ENCODE results near the gene CCDC54. TPM values are rescaled to one million over a fixed set of nuclear protein-coding genes. Genes with fewer than 3 reads are reported as not detected.
"Not testable (repeated sequence)": the region's sequence is repeated elsewhere in the genome, so short reads cannot be mapped to it uniquely, and the experiment has no call there.

CCDC54 gene
- not detected in 2 replicates for total RNA-seq
- 0.52 and 0.89 TPM in 2 replicates for polyA plus RNA-seq

GRCh38 chr3:107377151-107377550, at the start of gene CCDC54:
CCDC54 (plus strand) TSS chr3:107377439; CDS start chr3:107377588, 149 bp downstream.
- H3K9me2 ChIP-seq (replicated peaks; ENCODE audit: insufficient read depth) = no peaks in the 10 kb centered on the region
- no peak within 1 kb of the TSS for H3K4me2 ChIP-seq
- no peaks in the 10 kb centered on the region for H4K20me1 ChIP-seq (ENCODE audit: insufficient read depth, poor library complexity, severe bottlenecking)
- H3K4me3 ChIP-seq = no peak within 1 kb of the TSS
- H2AFZ ChIP-seq = no peak within 1 kb of the TSS
- no peak for TF ChIP-seq EZH2phosphoT487 (IDR thresholded peaks at IDR 0.05; ENCODE audit: low read depth, severe bottlenecking, unreplicated experiment)
- no peak for TF ChIP-seq EZH2 (IDR thresholded peaks at IDR 0.05; ENCODE audit: borderline replicate concordance)
- no peak for TF ChIP-seq CTCF (IDR thresholded peaks at IDR 0.05; ENCODE audit: poor library complexity)
- DNase-seq (ENCODE audit: low spot score) = no peak
- no peaks in the 10 kb centered on the region for H3K27me3 ChIP-seq
- no peak within 1 kb of the TSS for H3K27ac ChIP-seq
- no peaks in the 10 kb centered on the region for H3K9me3 ChIP-seq (ENCODE audit: low read depth)
- H3K79me2 ChIP-seq = no peaks in the 10 kb centered on the region
- H3K4me1 ChIP-seq (ENCODE audit: insufficient read depth) = no peaks in the 10 kb centered on the region
- H3K36me3 ChIP-seq (replicated peaks; ENCODE audit: insufficient read depth, low read depth) = no peaks in the 10 kb centered on the region

- Histone ChIP-seq H3K27me3 (no peaks in the 10 kb centered on the region), H3K36me3 (replicated peaks; ENCODE audit: insufficient read depth, low read depth) (no peaks in the 10 kb centered on the region), H3K9me2 (replicated peaks; ENCODE audit: insufficient read depth) (no peaks in the 10 kb centered on the region), H4K20me1 (ENCODE audit: insufficient read depth, poor library complexity, severe bottlenecking) (no peaks in the 10 kb centered on the region), H3K4me1 (ENCODE audit: insufficient read depth) (no peaks in the 10 kb centered on the region), H3K9me3 (ENCODE audit: low read depth) (no peaks in the 10 kb centered on the region), H3K4me3 (no peak overlapping the region), H2AFZ (no peak overlapping the region), H3K79me2 (no peaks in the 10 kb centered on the region), H3K4me2 (no peak overlapping the region), H3K27ac (no peak overlapping the region)
- DNase-seq (ENCODE audit: low spot score) = no peak
- 89% methylated on average over 2 of the region's 2 CpGs for WGBS (ENCODE audit: low lambda C conversion rate, missing lambda C conversion rate)
- TF ChIP-seq CTCF (IDR thresholded peaks at IDR 0.05; ENCODE audit: poor library complexity) = no peak
- TF ChIP-seq EZH2 (IDR thresholded peaks at IDR 0.05; ENCODE audit: borderline replicate concordance) = no peak
- no peak for TF ChIP-seq EZH2phosphoT487 (IDR thresholded peaks at IDR 0.05; ENCODE audit: low read depth, severe bottlenecking, unreplicated experiment)
Measured at GRCh38 chr3:107328069-107328468, 49.2 kb upstream of the CCDC54 start.

- TF ChIP-seq EZH2 (IDR thresholded peaks at IDR 0.05; ENCODE audit: borderline replicate concordance) = no peak
- TF ChIP-seq EZH2phosphoT487 (IDR thresholded peaks at IDR 0.05; ENCODE audit: low read depth, severe bottlenecking, unreplicated experiment) = no peak
- TF ChIP-seq CTCF (IDR thresholded peaks at IDR 0.05; ENCODE audit: poor library complexity) = no peak
- H4K20me1 ChIP-seq (ENCODE audit: insufficient read depth, poor library complexity, severe bottlenecking) = no peaks in the 10 kb centered on the region
- H3K79me2 ChIP-seq = no peaks in the 10 kb centered on the region
- WGBS (ENCODE audit: low lambda C conversion rate, missing lambda C conversion rate) = 83% methylated on average over 5 of the region's 5 CpGs
- no peaks in the 10 kb centered on the region for H3K9me2 ChIP-seq (replicated peaks; ENCODE audit: insufficient read depth)
- DNase-seq (ENCODE audit: low spot score) = no peak
- H3K36me3 ChIP-seq (replicated peaks; ENCODE audit: insufficient read depth, low read depth) = no peaks in the 10 kb centered on the region
- H3K27ac ChIP-seq = no peak overlapping the region
- H3K27me3 ChIP-seq = no peaks in the 10 kb centered on the region
- H3K4me3 ChIP-seq = no peak overlapping the region
- H2AFZ ChIP-seq = no peak overlapping the region
- H3K4me2 ChIP-seq = no peak overlapping the region
- H3K9me3 ChIP-seq (ENCODE audit: low read depth) = no peaks in the 10 kb centered on the region
- H3K4me1 ChIP-seq (ENCODE audit: insufficient read depth) = no peaks in the 10 kb centered on the region
Measured at GRCh38 chr3:107329088-107329487, 48.2 kb upstream of the CCDC54 start.

- H3K4me2 ChIP-seq; H3K9me3 ChIP-seq (ENCODE audit: low read depth); H3K4me1 ChIP-seq (ENCODE audit: insufficient read depth); DNase-seq (ENCODE audit: low spot score); H4K20me1 ChIP-seq (ENCODE audit: insufficient read depth, poor library complexity, severe bottlenecking); H3K36me3 ChIP-seq (replicated peaks; ENCODE audit: insufficient read depth, low read depth); H3K79me2 ChIP-seq; H3K4me3 ChIP-seq; H3K27ac ChIP-seq; H3K9me2 ChIP-seq (replicated peaks; ENCODE audit: insufficient read depth); H3K27me3 ChIP-seq; H2AFZ ChIP-seq: not testable (repeated sequence)
- 97% methylated on average over 3 of the region's 3 CpGs for WGBS (ENCODE audit: low lambda C conversion rate, missing lambda C conversion rate)
Measured at GRCh38 chr3:107339690-107340089, 37.5 kb upstream of the CCDC54 start.

Data from hepatocyte (in vitro differentiated cells).